ENCODE measurements around the gene UCN.
"Not testable (repeated sequence)": the region's sequence is repeated elsewhere in the genome, so short reads cannot be mapped to it uniquely, and the experiment has no call there.

The UCN gene

GRCh38 chr2:27308359-27308881 lies at the start of gene UCN:
UCN (minus strand) TSS chr2:27308445; CDS start chr2:27307895, 550 bp downstream.
- intact Hi-C loops (cut with DNase I) = loop anchor here (10.0 kb wide), 1 partner anchor 54 kb away; no protein-coding TSS in a partner anchor
- DNase-seq = peak in 1 of 10 donors; percentile 82

GRCh38 chr2:27356382-27357181 lies 48.3 kb upstream of the UCN start, which contains the start of gene GTF3C2:
GTF3C2 (minus strand) TSS chr2:27356764; CDS start chr2:27343554, 13,210 bp downstream.
- intact Hi-C loops (cut with DNase I) = loop anchor here (1.0 to 5.0 kb wide), 2 partner anchors 14 to 34 kb away; partner anchors contain the start of genes EIF2B4, MPV17 and SNX17

GRCh38 chr2:27356056-27356381 lies 47.8 kb upstream of the UCN start:
- peak in 2 of 10 donors; percentile 29 to 82 for DNase-seq
- intact Hi-C loops (cut with DNase I) = loop anchor here (5.0 kb wide), 1 partner anchor 34 kb away; the partner anchor contains the start of gene MPV17

More at GRCh38 chr2:27356382-27357181, 48.3 kb upstream of the UCN start, which contains the start of gene GTF3C2:
- peak; percentile 91 to 99 (median 95) for DNase-seq

GRCh38 chr2:27354597-27354927 lies 46.3 kb upstream of the UCN start:
- intact Hi-C loops (cut with DNase I) = no loop called here
- no peak for DNase-seq

- intact Hi-C loops (cut with DNase I) = no loop called here
- no peak for DNase-seq
Measured at GRCh38 chr2:27353762-27354596, 45.7 kb upstream of the UCN start.

- intact Hi-C loops (cut with DNase I); DNase-seq: not testable (repeated sequence)
Measured at GRCh38 chr2:27353386-27353761, 45.1 kb upstream of the UCN start.

- intact Hi-C loops (cut with DNase I) = no loop called here
- DNase-seq = no peak
Measured at GRCh38 chr2:27351802-27352598, 43.8 kb upstream of the UCN start.

GRCh38 chr2:27350106-27350693 lies 42.0 kb upstream of the UCN start:
- peak in 1 of 10 donors; percentile 7 for DNase-seq
- intact Hi-C loops (cut with DNase I) = no loop called here

GRCh38 chr2:27347641-27348040 lies 39.4 kb upstream of the UCN start:
- intact Hi-C loops (cut with DNase I) = no loop called here
- DNase-seq = no peak

GRCh38 chr2:27336173-27336572 lies 27.9 kb upstream of the UCN start:
- intact Hi-C loops (cut with DNase I) = no loop called here
- DNase-seq = no peak

GRCh38 chr2:27335311-27335710 lies 27.1 kb upstream of the UCN start:
- intact Hi-C loops (cut with DNase I) = no loop called here
- no peak for DNase-seq

- DNase-seq = no peak
Measured at GRCh38 chr2:27324720-27325119, 16.5 kb upstream of the UCN start.

GRCh38 chr2:27323596-27324285 lies 15.5 kb upstream of the UCN start:
- peak in 1 of 10 donors; percentile 49 for DNase-seq
- intact Hi-C loops (cut with DNase I) = loop anchor here (5.0 kb wide), 2 partner anchors 34 to 49 kb away; partner anchors contain the start of genes EIF2B4, GTF3C2 and SNX17

More at GRCh38 chr2:27324720-27325119, 16.5 kb upstream of the UCN start:
- intact Hi-C loops (cut with DNase I) = loop anchor here (5.0 kb wide), 2 partner anchors 33 to 48 kb away; partner anchors contain the start of genes EIF2B4, GTF3C2 and SNX17

GRCh38 chr2:27322766-27323595 lies 14.7 kb upstream of the UCN start, which contains the start of gene MPV17:
MPV17 (minus strand) TSS chr2:27323097; CDS start chr2:27322517, 580 bp downstream.
- intact Hi-C loops (cut with DNase I) = loop anchor here (5.0 kb wide), 2 partner anchors 34 to 49 kb away; partner anchors contain the start of genes EIF2B4, GTF3C2 and SNX17
- DNase-seq = peak; percentile 89 to 99 (median 94)

GRCh38 chr2:27322301-27322765 lies 14.1 kb upstream of the UCN start:
- DNase-seq = peak in 1 of 10 donors; percentile 85
- intact Hi-C loops (cut with DNase I) = loop anchor here (5.0 kb wide), 2 partner anchors 35 to 50 kb away; partner anchors contain the start of genes EIF2B4, GTF3C2 and SNX17

GRCh38 chr2:27320958-27321543 lies 12.8 kb upstream of the UCN start:
- peak in 1 of 10 donors; percentile 85 for DNase-seq
- intact Hi-C loops (cut with DNase I) = loop anchor here (5.0 kb wide), 2 partner anchors 36 to 51 kb away; partner anchors contain the start of genes EIF2B4, GTF3C2 and SNX17

GRCh38 chr2:27319839-27320238 lies 11.6 kb upstream of the UCN start:
- DNase-seq = peak in 1 of 10 donors; percentile 41
- intact Hi-C loops (cut with DNase I) = loop anchor here (5.0 kb wide), 2 partner anchors 37 to 52 kb away; partner anchors contain the start of genes EIF2B4, GTF3C2 and SNX17
